ENCODE data around the gene FBXW9.
"Not testable (repeated sequence)": the region's sequence is repeated elsewhere in the genome, so short reads cannot be mapped to it uniquely, and the experiment has no call there.

The FBXW9 gene

DNA sequence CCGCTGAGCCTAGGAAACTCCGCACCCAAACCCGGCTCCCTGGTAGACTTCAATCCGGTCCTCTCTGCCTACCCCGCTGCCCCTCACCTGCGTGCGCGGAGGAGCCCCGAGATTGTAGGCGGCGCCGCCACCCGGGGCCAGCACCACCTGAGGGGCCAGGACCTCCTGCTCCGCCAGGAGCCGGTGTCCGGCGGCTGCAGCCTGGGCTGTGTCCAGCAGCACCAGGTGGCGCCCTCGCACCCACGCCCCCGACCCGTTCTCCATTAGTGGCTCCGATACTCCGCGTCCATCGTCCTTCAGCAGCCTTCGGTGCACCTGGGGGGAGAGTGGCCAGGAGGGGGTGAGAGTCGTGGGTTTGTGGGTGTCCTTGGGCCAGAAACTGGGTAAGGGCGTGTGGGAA is 48.3 kb downstream of the FBXW9 start:
- no peak overlapping the region for H3K4me3 ChIP-seq (ENCODE audit: low read depth, low read length)
- no peak for TF ChIP-seq POLR2A (IDR thresholded peaks at IDR 0.05; ENCODE audit: extremely low read depth, insufficient read length)
- DNase-seq (ENCODE audit: low read depth) = no peak

DNA sequence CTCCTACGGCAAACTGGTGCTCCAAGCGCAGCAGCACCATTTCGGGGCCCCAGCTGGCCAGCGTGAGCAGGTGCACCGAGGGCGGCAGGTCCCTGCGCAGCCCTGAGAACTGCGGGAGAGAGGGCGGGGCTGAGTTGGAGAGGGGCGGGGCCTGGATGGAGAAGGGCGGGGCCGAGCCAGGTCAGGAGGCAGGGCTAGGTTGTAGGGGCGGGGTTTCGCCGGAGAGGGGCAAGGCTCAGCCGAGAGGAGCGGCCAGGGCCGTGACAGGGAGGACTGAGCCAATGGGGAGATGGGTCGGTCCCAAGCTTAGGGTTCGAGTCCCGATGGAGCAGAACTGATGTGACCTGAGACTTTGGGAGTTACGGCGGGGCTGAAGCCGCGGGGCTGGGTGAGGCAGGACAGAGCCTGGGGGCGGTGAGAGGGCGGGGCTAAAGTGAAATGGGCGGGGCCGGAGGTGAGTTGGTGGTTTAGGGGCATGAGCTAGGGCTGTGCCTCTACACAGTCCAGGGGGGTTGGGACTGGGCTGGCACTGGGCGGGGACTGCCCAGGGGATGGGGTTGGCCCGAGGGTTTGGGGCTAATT is 48.9 kb downstream of the FBXW9 start:
- TF ChIP-seq, protein P1, sequence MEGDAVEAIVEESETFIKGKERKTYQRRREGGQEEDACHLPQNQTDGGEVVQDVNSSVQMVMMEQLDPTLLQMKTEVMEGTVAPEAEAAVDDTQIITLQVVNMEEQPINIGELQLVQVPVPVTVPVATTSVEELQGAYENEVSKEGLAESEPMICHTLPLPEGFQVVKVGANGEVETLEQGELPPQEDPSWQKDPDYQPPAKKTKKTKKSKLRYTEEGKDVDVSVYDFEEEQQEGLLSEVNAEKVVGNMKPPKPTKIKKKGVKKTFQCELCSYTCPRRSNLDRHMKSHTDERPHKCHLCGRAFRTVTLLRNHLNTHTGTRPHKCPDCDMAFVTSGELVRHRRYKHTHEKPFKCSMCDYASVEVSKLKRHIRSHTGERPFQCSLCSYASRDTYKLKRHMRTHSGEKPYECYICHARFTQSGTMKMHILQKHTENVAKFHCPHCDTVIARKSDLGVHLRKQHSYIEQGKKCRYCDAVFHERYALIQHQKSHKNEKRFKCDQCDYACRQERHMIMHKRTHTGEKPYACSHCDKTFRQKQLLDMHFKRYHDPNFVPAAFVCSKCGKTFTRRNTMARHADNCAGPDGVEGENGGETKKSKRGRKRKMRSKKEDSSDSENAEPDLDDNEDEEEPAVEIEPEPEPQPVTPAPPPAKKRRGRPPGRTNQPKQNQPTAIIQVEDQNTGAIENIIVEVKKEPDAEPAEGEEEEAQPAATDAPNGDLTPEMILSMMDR (IDR thresholded peaks at IDR 0.05; ENCODE audit: low read depth, low read length) = no peak
- TF ChIP-seq POLR2A (IDR thresholded peaks at IDR 0.05; ENCODE audit: extremely low read depth, insufficient read length) = no peak
- TF ChIP-seq MYC (IDR thresholded peaks at IDR 0.05; ENCODE audit: low read depth, low read length) = no peak
- TF ChIP-seq, protein P2, sequence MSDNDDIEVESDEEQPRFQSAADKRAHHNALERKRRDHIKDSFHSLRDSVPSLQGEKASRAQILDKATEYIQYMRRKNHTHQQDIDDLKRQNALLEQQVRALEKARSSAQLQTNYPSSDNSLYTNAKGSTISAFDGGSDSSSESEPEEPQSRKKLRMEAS (IDR thresholded peaks at IDR 0.05; ENCODE audit: low read depth, low read length) = no peak
- DNase-seq (ENCODE audit: low read depth) = peak; percentile 23

DNA sequence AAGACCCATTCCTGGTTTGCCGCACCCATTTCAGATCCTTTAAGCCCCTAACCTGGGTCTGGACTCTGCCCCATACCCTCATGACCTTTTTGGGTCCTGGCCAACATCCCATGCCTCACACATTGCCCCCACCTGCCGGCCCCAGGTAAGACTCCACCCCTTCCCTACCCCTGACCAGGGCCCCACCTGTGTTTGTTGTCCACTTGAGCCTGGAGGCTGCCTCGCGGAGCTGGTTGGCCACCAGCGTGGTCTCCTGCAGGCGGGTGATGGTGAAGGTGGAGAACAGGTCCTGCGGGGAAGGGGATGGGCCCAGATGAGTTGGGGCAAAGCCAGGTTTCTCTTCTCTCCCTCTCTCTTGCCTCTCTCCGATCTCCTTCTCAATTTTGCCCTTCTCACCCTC is 49.4 kb downstream of the FBXW9 start:
- DNase-seq (ENCODE audit: low read depth) = no peak
- H3K4me3 ChIP-seq (ENCODE audit: low read depth, low read length) = no peak overlapping the region
- TF ChIP-seq POLR2A (IDR thresholded peaks at IDR 0.05; ENCODE audit: extremely low read depth, insufficient read length) (no peak), MYC (IDR thresholded peaks at IDR 0.05; ENCODE audit: low read depth, low read length) (no peak)
- TF ChIP-seq, protein P1 (IDR thresholded peaks at IDR 0.05; ENCODE audit: low read depth, low read length) = no peak
- TF ChIP-seq, protein P2 (IDR thresholded peaks at IDR 0.05; ENCODE audit: low read depth, low read length) = no peak

More for the DNA sequence above, 48.9 kb downstream of the FBXW9 start:
- no peak overlapping the region for H3K4me3 ChIP-seq (ENCODE audit: low read depth, low read length)

DNA sequence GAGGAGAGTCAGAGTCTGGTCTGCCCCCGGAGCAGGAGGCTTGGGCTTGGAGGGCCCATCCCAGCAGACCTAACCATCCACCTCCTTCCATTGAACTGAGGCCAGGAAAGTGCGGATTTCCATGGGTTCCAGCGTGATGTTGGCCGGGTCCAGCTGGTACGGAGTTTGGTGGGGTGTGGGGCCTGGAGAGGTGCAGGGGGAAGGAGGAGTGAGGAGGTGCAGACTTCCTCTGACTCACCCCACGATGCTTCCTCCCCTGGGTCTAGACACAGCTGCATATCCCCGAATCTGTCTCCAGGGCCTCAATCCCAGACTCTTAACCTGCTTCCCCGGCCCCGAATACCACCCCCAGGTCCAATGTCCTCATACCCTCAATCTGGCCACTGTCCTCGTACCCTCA is 49.9 kb downstream of the FBXW9 start:
- H3K4me3 ChIP-seq (ENCODE audit: low read depth, low read length) = no peak overlapping the region
- TF ChIP-seq, protein P1 (IDR thresholded peaks at IDR 0.05; ENCODE audit: low read depth, low read length) = no peak
- TF ChIP-seq MYC (IDR thresholded peaks at IDR 0.05; ENCODE audit: low read depth, low read length) (no peak), POLR2A (IDR thresholded peaks at IDR 0.05; ENCODE audit: extremely low read depth, insufficient read length) (no peak)
- TF ChIP-seq, protein P2 (IDR thresholded peaks at IDR 0.05; ENCODE audit: low read depth, low read length) = no peak
- DNase-seq (ENCODE audit: low read depth) = peak; percentile 25

DNA sequence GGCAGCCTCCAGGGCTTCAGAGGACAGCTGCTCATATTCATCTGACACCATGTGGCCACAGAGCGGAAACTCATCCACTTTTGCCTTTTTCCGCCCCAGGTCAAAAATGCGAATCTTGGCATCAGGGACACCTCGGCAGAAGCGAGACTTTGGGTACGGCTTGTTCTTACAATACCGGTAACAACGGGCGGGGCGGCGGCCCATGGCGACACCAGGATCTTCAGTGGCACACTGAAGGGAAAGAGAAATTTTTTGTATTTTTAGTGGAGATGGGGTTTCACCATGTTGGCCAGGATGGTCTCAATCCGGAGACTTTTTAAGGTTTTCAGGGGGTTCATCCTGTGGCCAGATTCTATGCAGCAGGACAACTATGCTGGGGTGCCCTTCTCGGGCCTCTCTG is 52.7 kb downstream of the FBXW9 start:
- not testable (repeated sequence) for DNase-seq (ENCODE audit: low read depth); H3K4me3 ChIP-seq (ENCODE audit: low read depth, low read length)

DNA sequence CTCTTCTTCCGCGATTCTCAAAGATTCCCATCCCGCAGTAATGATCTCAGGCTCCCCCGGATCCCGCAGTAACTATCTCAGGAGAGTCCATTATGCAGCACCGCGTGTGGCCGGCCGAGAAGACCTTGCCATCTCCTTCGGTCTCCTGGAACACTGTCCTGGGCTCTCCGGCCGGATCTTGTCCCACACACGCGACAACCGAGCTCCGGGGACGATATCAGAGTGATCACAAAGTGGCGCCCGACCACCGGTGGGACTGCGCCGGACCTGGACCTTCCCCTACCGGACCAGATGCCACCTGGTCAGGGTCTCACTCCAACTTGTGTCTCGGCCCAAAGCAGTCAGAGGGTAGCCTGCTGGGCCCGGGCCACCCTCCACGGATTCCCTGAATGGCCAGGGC is 53.9 kb downstream of the FBXW9 start:
- DNase-seq (ENCODE audit: low read depth) = no peak
- TF ChIP-seq, protein P2 (IDR thresholded peaks at IDR 0.05; ENCODE audit: low read depth, low read length) = no peak
- TF ChIP-seq, protein P1 (IDR thresholded peaks at IDR 0.05; ENCODE audit: low read depth, low read length) = no peak
- TF ChIP-seq MYC (IDR thresholded peaks at IDR 0.05; ENCODE audit: low read depth, low read length) (no peak), POLR2A (IDR thresholded peaks at IDR 0.05; ENCODE audit: extremely low read depth, insufficient read length) (no peak)
- H3K4me3 ChIP-seq (ENCODE audit: low read depth, low read length) = no peak overlapping the region

DNA sequence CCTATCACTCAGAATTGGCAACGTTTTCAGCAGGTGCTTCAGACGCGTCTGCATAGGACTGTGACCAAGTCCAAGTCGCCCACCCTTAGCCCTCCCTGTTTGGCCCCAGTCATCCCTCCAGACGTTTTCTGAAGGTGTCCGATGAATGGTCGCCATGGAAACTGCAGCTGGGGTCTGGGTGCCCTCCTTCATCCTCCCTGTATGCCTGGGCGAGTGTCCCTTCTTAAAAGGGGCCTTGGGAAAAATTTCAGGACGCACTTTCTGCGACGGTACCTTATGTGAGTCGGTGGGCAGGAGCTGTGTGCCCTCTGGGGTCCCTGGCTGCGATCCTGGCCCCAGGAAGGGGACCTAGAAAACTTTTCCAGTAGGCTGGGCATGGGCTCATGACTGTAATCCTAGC is 55.0 kb downstream of the FBXW9 start:
- no peak overlapping the region for H3K4me3 ChIP-seq (ENCODE audit: low read depth, low read length)
- TF ChIP-seq, protein P2 (IDR thresholded peaks at IDR 0.05; ENCODE audit: low read depth, low read length) = no peak
- no peak for TF ChIP-seq POLR2A (IDR thresholded peaks at IDR 0.05; ENCODE audit: extremely low read depth, insufficient read length)
- TF ChIP-seq, protein P1 (IDR thresholded peaks at IDR 0.05; ENCODE audit: low read depth, low read length) = no peak
- no peak for TF ChIP-seq MYC (IDR thresholded peaks at IDR 0.05; ENCODE audit: low read depth, low read length)
- DNase-seq (ENCODE audit: low read depth) = no peak
